ENCODE data around the gene PDZD11.

Gene PDZD11

GRCh38 chrX:70241501-70241900 lies 48.2 kb downstream of the PDZD11 start:
- Histone ChIP-seq H3K4me3 (ENCODE audit: low read depth in 1 of 5, low read length in 5 of 5) (no peak overlapping the region), H3K4me1 (ENCODE audit: control insufficient read depth in 5 of 5, insufficient read depth in 5 of 5, low read length in 5 of 5) (peaks cover 0 to 4% (median 0%) of the 10 kb centered on the region in 5 donors), H3K27me3 (ENCODE audit: control insufficient read depth in 5 of 5, insufficient read depth in 4 of 5, low read length in 5 of 5) (peaks cover 0 to 13% (median 2%) of the 10 kb centered on the region in 5 donors), H3K9me3 (ENCODE audit: control insufficient read depth in 5 of 5, low read length in 5 of 5) (no peaks in the 10 kb centered on the region), H3K36me3 (ENCODE audit: control insufficient read depth in 5 of 5, insufficient read depth in 5 of 5, low read length in 5 of 5) (no peaks in the 10 kb centered on the region), H3K27ac (ENCODE audit: low read depth, low read length) (no peak overlapping the region), H3K9ac (ENCODE audit: low read length in 5 of 5) (no peak overlapping the region)

GRCh38 chrX:70240751-70241150 lies 49.0 kb downstream of the PDZD11 start:
- Histone ChIP-seq H3K27ac (ENCODE audit: low read depth, low read length) (no peak overlapping the region), H3K9me3 (ENCODE audit: control insufficient read depth in 5 of 5, low read length in 5 of 5) (no peaks in the 10 kb centered on the region), H3K4me3 (ENCODE audit: low read depth in 1 of 5, low read length in 5 of 5) (no peak overlapping the region), H3K4me1 (ENCODE audit: control insufficient read depth in 5 of 5, insufficient read depth in 5 of 5, low read length in 5 of 5) (peaks cover 0 to 4% (median 0%) of the 10 kb centered on the region in 5 donors), H3K9ac (ENCODE audit: low read length in 5 of 5) (no peak overlapping the region), H3K27me3 (ENCODE audit: control insufficient read depth in 5 of 5, insufficient read depth in 4 of 5, low read length in 5 of 5) (peaks cover 0 to 13% (median 2%) of the 10 kb centered on the region in 5 donors), H3K36me3 (ENCODE audit: control insufficient read depth in 5 of 5, insufficient read depth in 5 of 5, low read length in 5 of 5) (no peaks in the 10 kb centered on the region)

All from subcutaneous abdominal adipose tissue (tissue), 5 donors.